ENCODE data around the gene NTF4. TPM values are rescaled to one million over a fixed set of nuclear protein-coding genes. Genes with fewer than 3 reads are reported as not detected.

Gene NTF4
- total and polyA plus RNA-seq, 2 donors (not counting 1 experiment from before 2014, with no cell fraction given): not detected

Small RNA genes within 50 kb of the gene (small RNA-seq; reads per million reads assigned to genes)
- not detected for gene RN7SL708P (ENCODE audit: insufficient read length, low read depth, low replicate concordance)

Other genes starting within 250 kb of the NTF4 start
- 2.9 and 5.1 TPM in 2 replicates for gene HSD17B14, start 228.3 kb downstream of the NTF4 start, total RNA-seq
- 1.8 and 2.5 TPM in 2 replicates for gene HSD17B14, start 228.3 kb downstream of the NTF4 start, polyA plus RNA-seq
- 5.5 and 6.2 TPM in 2 replicates for gene PLEKHA4, start 196.2 kb downstream of the NTF4 start, total RNA-seq
- 4.3 and 6.0 TPM in 2 replicates for gene PLEKHA4, start 196.2 kb downstream of the NTF4 start, polyA plus RNA-seq
- gene PPP1R15A, start 192.4 kb downstream of the NTF4 start, total RNA-seq: 122 and 128 TPM in 2 replicates
- gene PPP1R15A, start 192.4 kb downstream of the NTF4 start, polyA plus RNA-seq: 1,029 and 1,214 TPM in 2 replicates
- not detected in 2 replicates for gene TULP2, start 166.1 kb downstream of the NTF4 start, total RNA-seq
- gene TULP2, start 166.1 kb downstream of the NTF4 start, polyA plus RNA-seq: not detected in 2 replicates
- gene NUCB1, start 164.5 kb downstream of the NTF4 start, total RNA-seq: 134 and 136 TPM in 2 replicates
- gene NUCB1, start 164.5 kb downstream of the NTF4 start, polyA plus RNA-seq: 85.9 and 118 TPM in 2 replicates
- gene DHDH, start 131.1 kb downstream of the NTF4 start, total RNA-seq: 0.64 TPM in 1 of 2 replicates, not detected in the other
- gene DHDH, start 131.1 kb downstream of the NTF4 start, polyA plus RNA-seq: 0.82 TPM in 1 of 2 replicates, not detected in the other
- gene BAX, start 109.9 kb downstream of the NTF4 start, total RNA-seq: 92.7 and 95.3 TPM in 2 replicates
- 109 and 114 TPM in 2 replicates for gene BAX, start 109.9 kb downstream of the NTF4 start, polyA plus RNA-seq
- 881 and 937 TPM in 2 replicates for gene FTL, start 99.5 kb downstream of the NTF4 start, total RNA-seq
- gene FTL, start 99.5 kb downstream of the NTF4 start, polyA plus RNA-seq: 534 and 832 TPM in 2 replicates
- 62.7 and 63.0 TPM in 2 replicates for gene GYS1, start 71.5 kb downstream of the NTF4 start, total RNA-seq
- gene GYS1, start 71.5 kb downstream of the NTF4 start, polyA plus RNA-seq: 22.7 and 28.9 TPM in 2 replicates
- gene RUVBL2, start 70.9 kb downstream of the NTF4 start, total RNA-seq: 36.1 and 44.8 TPM in 2 replicates
- 50.7 and 57.4 TPM in 2 replicates for gene RUVBL2, start 70.9 kb downstream of the NTF4 start, polyA plus RNA-seq
- 1.1 TPM in 1 of 2 replicates, not detected in the other for gene LHB, start 47.7 kb downstream of the NTF4 start, total RNA-seq
- 1.6 and 4.7 TPM in 2 replicates for gene LHB, start 47.7 kb downstream of the NTF4 start, polyA plus RNA-seq
- not detected in 2 replicates for gene CGB3, start 40.5 kb downstream of the NTF4 start, total RNA-seq
- not detected in 2 replicates for gene CGB3, start 40.5 kb downstream of the NTF4 start, polyA plus RNA-seq
- gene CGB2, start 32.9 kb downstream of the NTF4 start, total RNA-seq: not detected in 2 replicates
- gene CGB2, start 32.9 kb downstream of the NTF4 start, polyA plus RNA-seq: not detected in 2 replicates
- not detected in 2 replicates for gene CGB1, start 27.9 kb downstream of the NTF4 start, total RNA-seq
- gene CGB1, start 27.9 kb downstream of the NTF4 start, polyA plus RNA-seq: not detected in 2 replicates
- not detected in 2 replicates for gene CGB5, start 21.0 kb downstream of the NTF4 start, total RNA-seq
- not detected in 2 replicates for gene CGB5, start 21.0 kb downstream of the NTF4 start, polyA plus RNA-seq
- gene CGB8, start 15.7 kb downstream of the NTF4 start, total RNA-seq: not detected in 2 replicates
- gene CGB8, start 15.7 kb downstream of the NTF4 start, polyA plus RNA-seq: not detected in 2 replicates
- gene CGB7, start 7.1 kb downstream of the NTF4 start, total RNA-seq: not detected in 2 replicates
- not detected in 2 replicates for gene CGB7, start 7.1 kb downstream of the NTF4 start, polyA plus RNA-seq
- 0.10 TPM in 1 of 2 replicates, not detected in the other for gene KCNA7, start 7.9 kb upstream of the NTF4 start, total RNA-seq
- gene KCNA7, start 7.9 kb upstream of the NTF4 start, polyA plus RNA-seq: not detected in 2 replicates
- gene SNRNP70, start 20.6 kb upstream of the NTF4 start, total RNA-seq: 598 and 610 TPM in 2 replicates
- 954 and 1,219 TPM in 2 replicates for gene SNRNP70, start 20.6 kb upstream of the NTF4 start, polyA plus RNA-seq
- gene LIN7B, start 49.6 kb upstream of the NTF4 start, total RNA-seq: 12.4 and 13.1 TPM in 2 replicates
- 7.4 and 7.5 TPM in 2 replicates for gene LIN7B, start 49.6 kb upstream of the NTF4 start, polyA plus RNA-seq
- 3.9 and 5.3 TPM in 2 replicates for gene C19orf73, start 54.3 kb upstream of the NTF4 start, total RNA-seq
- gene C19orf73, start 54.3 kb upstream of the NTF4 start, polyA plus RNA-seq: 8.2 and 9.8 TPM in 2 replicates
- gene PPFIA3, start 54.7 kb upstream of the NTF4 start, total RNA-seq: 0.80 and 3.4 TPM in 2 replicates
- gene PPFIA3, start 54.7 kb upstream of the NTF4 start, polyA plus RNA-seq: 1.5 and 2.1 TPM in 2 replicates
- not detected in 2 replicates for gene HRC, start 90.6 kb upstream of the NTF4 start, total RNA-seq
- not detected in 2 replicates for gene HRC, start 90.6 kb upstream of the NTF4 start, polyA plus RNA-seq
- gene TRPM4, start 93.0 kb upstream of the NTF4 start, total RNA-seq: not detected in 2 replicates
- 0.24 TPM in 1 of 2 replicates, not detected in the other for gene TRPM4, start 93.0 kb upstream of the NTF4 start, polyA plus RNA-seq

All from B cell (primary cell).